HG03045 (cell line): ENCODE results near the gene PIGU.

Experiments used
- ATAC-seq: cut with Tn5 transposase; IDR thresholded peaks from one replicate; pipeline ENCODE4 v1.9.1; 2021; ENCODE audit warnings: mild to moderate bottlenecking, moderate library complexity; ENCODE audit not compliant: unreplicated experiment

Gene PIGU

DNA sequence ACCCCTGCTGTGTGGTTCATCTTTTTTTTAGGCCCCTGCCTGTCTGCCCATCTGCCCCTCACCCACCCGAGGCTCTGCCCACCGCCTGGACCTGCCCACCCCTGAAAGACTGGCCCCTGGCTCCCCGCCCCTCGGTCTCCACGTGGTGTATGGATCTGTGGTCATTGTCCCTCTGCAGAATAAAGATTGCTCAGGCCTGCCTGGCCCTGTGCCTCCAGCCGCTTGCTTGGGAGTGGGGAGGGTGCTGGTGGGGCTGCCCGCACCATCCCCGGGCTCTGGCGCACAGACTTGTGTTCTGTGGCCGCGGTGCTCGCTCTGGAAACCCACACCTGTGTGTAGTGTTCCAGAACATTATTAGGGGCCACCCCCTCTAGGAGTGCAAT lies 116.8 kb downstream of the PIGU start:
- ATAC-seq: no peak

DNA sequence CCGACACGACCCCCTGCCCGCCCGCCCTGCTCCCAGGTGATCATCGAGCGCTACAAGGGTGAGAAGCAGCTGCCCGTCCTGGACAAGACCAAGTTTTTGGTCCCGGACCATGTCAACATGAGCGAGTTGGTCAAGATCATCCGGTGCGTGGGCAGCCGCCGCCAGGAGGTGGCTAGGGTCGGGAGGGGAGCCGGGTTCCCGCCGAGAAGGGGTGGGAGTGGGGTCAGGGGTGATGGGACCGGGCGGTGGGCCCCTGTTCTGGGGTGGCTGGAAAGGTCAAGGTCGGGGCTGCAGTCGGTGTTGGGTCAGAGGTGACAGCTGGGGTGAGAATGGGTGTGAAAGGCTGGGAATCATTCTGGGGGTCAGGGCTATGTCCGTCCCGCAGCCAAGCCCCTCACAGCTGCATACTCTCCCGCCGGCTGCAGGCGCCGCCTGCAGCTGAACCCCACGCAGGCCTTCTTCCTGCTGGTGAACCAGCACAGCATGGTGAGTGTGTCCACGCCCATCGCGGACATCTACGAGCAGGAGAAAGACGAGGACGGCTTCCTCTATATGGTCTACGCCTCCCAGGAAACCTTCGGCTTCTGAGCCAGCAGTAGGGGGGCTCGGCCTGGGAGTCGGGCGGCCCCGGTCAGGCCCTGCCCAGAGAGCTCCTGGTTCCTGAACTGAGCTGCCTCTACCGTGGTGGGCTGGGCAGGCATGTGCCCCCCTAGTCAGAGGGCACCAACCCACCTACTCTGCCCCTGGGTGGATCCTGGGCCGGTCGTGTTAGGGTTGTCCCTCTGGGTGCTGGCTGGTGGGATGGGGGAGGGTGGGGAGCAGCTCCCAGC lies 117.4 kb downstream of the PIGU start:
- ATAC-seq: no peak

DNA sequence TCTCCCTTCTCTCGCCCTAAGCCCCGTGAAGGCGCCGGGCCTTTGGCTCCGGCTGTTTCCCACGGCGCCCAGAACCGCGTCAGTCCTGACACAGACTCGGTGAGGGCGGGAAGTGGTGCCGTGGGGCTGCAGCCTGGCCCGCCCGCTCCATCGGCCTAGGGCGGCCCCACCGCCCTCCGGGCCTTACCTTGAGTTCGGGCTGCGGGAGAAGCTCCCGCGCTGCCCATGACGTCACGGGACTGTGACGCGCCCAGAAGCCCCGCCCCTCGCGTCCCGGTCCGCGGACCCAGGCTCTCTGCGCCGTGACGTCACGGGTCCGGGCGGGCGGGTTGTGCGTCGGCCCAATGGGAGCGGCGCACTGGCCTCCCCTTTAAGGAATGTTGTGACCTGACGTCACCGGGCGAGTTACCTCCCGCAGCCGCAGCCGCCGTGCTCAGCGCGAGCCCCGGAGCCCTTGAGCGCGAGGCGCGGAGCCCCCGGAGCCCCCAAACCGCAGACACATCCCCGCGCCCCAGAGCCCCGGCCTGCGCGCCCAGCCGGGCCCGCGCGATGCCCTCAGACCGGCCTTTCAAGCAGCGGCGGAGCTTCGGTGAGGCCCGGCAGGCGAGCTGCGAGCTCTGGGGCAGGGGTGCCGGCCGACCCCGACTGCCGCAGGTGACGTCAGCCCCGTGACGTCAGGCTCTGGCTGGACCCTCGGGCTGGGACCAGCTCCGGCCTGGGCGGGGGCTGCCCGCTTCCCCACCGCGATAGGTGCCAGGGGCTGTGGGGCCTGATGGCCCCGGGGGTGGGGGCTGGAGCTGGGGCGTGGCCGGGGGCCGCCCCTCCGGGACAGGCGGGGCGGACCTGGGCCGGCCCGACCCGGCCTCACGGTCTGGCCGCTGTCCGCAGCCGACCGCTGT lies 118.3 kb downstream of the PIGU start, which contains the start of gene MAP1LC3A:
TSS of gene MAP1LC3A (plus strand) at position 399 of the 899 bp plus-strand sequence. CDS start at position 550, 151 bp downstream.
- peak; percentile 55 for ATAC-seq

DNA sequence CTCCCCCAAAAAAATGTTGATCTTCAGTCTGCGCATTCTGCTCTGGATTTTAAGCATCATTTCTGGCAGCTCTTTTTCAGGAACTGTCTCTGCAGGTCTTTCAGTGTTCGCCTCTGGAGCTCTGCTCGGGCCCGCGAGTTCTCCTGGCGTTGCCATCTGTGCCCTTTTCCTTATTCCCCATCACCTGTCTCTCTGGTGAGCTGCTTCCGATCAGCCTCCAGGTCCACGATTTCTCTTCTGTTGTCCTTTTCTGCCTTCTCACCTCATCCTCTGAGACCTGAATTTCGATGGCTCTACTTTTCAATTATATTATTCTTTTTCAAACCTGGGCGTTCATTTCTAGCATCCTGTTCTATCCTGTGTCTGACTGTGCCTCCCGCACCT lies 119.0 kb downstream of the PIGU start:
- ATAC-seq: no peak

DNA sequence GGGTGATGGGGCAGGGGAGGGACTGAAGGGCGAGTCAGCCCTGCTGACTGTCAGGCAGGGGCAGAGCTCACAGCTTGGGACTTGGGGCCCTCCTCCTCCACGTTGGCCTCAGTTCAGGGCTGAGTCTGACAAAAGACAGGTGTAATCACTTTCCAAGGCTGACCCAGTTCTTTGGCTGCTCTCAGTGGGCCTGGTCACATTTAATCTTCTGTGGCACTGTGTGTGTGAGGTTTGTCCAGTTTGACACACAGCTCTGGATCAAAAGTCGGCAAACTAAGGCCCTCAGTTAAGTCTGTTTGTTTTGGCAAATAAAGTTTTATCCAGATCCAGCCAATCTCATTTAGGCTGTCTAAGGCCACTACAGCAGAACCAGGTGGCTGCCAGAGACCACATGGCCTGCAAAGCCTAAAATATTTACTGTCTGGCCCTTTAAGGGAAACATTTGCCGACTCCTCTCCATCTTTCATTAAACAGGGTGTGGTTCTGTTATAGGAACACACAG lies 123.5 kb downstream of the PIGU start:
- ATAC-seq: no peak

DNA sequence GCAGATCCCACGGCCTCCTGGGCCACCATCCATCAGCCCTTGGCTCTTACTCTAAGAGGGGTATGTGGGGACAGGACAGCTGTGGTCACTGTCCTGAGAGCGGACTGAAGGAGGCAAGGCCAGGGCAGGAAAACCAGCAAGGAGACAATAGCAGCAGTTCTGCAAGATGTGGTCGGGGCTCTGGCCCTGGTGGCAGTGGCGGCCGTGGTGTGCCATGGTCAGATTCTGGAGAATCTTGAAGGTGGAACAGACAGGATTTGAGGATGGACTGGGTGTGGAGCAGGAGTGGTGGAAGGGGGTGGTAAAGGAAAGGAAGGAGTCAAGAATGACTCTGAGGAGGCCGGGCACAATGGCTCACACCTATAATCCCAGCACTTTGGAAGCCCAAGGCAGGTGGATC lies 124.3 kb downstream of the PIGU start:
- ATAC-seq: no peak

DNA sequence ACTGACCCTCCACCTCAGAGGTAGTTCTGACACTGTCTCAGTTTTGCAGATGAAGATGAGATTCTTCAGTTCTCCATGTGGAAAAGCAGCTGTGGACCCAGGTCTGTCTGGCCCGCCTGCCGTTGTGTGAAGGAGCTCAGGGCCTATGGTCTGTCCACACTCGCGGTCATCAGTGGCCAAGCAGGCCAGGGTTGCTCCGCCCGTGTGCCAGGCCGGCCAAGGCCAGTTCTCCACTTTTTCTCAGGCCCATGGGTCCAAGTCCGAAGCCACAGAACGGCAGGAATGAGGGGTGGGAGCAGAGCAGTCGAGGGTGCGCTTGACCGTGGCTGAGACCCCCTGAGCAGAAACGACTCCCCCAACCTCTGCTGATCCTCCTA lies 127.0 kb downstream of the PIGU start:
- ATAC-seq: no peak

DNA sequence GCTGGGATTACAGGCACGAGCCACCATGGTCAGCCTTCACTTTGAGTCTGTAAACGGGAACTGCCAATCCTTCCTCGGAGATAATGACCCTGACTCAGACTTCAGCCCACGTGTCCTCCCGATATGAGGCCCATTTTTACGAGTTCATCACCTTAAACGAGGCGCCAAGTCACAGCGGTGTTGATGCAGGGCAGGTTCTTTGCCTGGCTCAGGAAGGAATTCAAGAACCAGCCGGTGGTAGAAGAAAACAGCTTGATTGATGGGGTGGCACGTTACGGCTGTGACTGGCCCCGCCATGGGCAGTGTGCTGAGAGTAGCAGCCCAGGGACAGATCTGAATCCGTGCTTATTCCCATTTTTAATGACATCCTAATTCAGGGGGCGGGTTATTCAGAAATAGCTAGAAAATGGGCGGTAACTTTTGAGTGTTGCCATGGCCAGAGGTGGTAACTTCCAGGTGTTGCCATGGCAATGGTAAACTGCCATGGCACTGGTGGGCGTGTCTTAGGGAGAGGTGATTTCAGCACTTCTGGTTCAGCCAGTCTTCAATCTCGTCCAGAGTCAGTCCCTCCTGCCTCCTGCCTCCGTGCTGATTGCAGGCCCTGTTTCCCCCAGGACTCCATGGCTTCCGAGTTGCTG lies 127.5 kb downstream of the PIGU start:
- ATAC-seq: no peak

DNA sequence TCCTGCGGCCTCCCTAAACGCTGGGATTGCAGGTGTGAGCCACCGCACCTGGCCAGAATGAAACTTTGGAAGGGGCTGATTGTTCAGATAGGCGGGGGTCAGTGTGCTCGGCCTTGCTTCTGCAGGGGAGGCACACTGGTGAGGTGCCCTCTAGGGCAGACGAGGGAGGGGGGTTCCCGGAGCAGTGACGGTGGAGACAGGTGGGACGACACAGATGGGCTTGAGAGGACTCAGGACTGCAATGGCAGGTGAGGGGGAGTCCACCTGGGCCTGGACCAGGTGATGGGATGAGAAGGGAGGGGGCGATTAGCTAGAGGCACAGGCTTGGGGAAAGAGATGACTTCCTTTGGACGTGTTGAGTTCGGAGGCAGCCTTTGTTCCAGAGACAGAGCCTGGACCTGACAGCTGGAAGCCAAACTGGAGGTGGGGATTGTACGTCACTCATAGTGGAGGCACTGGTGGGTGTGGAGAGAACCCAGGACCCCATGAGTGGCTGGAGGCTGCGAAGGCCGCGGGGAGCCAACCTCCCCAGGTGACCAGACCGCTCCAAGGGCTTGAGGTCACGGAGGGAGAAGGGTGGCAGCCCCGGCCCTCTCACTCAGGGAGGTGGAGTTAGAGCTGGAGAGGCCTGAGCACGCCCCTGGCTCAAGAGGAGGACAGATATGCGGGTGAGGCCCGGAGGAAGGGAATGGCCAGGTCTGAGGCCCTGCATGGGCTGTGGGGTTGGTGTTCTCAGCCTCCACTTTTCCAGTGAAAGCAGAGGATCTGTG lies 128.9 kb downstream of the PIGU start:
- no peak for ATAC-seq

DNA sequence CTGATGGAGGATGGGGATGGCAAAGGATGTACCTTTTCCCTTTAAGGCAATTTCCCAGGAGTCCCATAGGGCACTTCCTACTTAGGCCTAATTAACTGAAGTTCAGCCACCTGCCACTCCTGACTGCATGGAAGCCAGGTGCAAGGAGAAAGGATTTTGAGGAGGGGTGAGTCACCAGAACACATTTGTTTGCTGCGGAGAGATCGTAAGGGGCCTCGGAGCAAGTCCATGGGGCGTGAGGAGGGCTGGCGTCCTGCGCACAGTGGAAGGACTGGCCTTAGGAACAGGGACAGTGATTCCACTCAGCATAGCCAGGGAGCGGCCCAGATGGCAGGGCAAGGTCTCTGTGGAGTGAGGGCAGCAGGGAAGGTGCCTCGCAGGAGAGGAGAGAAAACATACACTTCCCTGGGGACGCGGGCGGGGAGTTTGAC lies 130.1 kb downstream of the PIGU start:
- ATAC-seq: no peak

DNA sequence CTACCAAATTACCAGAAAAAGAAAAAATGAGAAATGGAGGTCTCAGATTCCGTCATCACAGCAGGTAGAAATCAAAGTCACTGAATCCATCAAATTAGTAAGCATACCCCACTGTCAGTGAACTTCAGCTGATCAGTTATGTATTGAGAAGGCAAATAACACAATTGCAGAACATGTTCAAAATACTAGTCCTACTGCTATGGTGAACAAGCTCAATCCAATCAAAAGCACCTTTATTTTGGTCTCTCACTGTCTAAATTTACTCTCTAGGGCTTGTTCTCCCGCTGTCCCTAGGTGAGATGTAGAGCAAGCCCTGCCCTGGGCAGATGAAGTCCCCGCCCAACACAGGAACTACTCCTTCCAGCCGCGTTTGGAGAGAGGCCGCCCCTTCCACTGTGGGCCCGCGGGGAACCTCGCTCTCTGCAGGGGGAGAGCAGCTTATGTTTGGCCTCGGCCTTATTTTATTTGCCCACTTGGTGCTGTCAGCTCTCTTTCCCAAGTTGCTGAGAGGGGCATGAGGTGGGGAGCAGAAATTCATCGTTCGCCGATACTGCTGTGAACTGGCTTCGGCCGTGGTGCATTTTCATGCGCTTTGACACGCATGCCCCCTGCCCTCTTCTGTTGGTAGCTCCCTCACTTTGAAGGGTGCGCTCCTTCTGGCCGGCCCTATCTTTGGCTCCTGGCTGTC lies 132.6 kb downstream of the PIGU start:
- ATAC-seq: no peak

DNA sequence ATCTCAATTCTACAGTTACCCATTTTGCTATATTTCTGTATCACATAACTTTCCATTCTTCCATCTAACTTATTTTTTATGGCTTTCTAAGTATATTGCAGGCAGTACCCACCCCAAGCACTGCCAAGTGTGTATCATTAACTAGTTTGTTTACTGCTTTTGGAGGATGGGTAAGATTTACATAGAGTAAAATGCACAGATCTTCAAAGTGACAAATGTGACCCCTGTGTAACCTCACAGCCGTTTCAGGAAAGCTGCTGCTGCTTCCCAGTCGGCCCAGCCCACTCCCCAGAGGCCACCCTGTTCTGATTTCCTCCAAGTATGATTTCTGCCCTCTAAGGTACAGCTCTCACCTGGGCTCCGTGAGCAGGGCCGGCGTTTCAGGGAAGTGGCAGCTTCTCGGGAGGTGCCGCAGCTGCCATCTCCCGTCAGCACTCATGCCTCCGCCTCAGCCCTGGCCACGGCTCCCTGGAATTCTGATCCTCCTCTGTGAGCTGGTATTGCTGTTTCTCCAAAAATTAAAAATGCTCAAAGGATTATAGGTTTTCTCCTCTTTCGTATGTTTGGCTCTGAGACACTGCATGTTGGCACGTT lies 133.3 kb downstream of the PIGU start:
- ATAC-seq: no peak

DNA sequence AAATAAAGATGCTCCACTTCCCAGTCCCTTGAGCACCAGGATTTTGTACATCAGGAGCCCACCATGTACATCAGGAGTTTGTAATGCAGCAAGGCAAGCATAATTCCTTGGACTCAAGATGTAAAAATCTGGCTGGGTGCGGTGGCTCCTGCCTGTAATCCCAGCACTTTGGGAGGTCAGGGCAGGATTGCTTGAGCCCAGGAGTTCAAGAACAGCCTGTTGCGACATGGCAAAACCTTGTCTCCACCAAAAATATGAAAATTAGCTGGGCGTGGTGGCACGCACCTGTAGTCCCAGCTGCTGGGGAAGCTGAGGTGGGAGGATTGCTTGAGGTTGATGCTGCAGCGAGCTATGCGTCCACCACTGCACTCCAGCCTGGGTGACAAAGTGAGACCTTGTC lies 134.5 kb downstream of the PIGU start:
- no peak for ATAC-seq

DNA sequence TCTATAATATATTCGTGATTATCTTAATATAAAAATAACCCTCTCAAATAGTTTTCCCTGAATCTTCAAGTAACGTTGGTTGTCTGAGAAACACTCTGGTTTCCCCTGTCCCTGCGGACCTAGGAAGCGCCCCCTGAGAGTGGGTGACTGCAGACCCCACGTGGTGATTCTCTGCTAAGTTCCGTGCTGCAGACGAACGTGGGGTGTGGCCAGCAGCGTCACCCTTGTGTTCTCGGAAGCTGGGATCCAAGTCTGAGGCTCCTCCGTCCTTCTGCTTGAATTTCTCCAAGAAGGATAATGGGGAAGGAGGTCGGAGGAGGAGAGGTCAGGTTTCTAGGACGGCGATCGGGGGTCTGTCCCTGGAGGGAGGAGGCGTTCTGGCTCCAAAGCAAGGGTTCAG lies 135.0 kb downstream of the PIGU start:
- no peak for ATAC-seq

DNA sequence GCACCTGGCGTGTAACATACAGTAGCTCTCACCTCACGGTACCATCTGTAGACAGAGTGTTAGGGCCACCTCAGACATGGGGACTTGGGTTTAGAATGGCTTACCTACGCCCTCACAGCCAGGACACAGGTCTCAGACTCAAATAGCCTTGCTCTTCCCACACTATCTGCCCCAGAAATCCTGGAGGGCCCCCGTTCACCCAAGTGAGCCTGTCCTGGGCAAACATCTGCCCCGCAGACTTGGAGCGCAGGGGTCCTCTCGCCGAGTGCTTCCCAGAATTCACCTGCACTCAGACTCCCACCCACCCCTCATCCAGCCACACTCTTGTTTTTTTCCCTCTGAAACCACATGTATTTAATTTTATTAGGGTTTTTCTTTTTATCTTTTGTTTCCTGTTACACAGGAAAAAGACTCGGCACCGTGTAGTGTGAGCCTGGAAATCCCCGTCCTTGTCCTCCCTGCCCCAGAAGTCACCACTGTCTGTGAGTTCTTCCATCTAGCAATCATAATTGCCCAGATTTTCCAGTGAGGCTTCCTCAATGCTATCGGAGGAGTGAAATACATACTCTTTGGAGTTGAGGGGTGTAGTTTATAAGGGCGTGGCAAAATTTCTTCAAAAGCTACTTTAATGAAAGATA lies 135.5 kb downstream of the PIGU start:
- no peak for ATAC-seq

DNA sequence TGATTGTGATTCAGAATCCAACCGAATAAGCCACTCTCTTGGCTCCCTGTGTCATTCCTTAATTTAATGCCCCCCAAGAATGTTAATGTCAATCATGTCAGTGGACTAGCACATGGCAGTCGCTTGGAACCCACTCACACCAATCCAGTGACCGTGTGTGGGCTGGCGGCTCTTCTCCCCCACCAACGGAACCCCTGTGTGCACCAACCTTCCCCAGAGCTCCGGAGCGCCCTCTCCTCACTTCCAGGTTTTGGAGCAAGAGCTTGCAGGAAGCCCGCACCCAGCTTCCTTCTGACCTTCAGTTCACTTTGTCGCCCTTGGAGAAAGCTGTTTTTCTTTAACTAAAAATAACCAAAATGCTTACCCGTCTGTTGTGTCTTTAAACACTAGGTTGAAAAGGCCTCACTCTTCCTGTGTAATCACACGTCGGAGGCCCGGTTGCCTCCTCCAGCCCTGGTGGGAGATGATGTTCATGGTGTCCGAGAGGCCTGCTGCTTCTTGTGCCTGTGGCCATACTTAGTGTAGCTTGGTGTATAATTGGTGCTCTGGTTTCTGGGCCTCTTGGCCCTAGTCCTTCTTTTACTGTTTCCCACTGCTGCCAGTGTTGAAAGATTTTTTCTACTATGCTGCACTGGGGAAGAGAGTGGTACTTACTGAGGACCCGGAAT lies 136.2 kb downstream of the PIGU start:
- no peak for ATAC-seq

DNA sequence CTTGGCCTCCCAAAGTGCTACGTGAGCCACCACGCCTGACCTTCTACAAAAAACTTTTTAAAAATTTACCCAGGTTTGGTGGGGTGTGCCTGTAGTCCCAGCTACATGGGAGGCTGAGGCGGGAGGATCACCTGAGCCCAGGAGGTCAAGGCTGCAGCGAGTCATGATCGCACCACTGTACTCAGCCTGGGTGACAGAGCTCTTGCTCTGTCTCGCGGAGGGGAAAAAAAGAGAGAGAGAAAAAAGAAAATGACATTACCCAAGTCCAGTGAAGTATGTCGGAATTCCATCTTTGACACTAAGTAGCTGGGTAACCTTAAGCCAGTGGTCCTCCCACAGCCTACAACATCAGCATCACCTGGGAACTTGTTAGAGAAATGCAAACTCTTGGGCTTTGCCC lies 137.1 kb downstream of the PIGU start:
- no peak for ATAC-seq

DNA sequence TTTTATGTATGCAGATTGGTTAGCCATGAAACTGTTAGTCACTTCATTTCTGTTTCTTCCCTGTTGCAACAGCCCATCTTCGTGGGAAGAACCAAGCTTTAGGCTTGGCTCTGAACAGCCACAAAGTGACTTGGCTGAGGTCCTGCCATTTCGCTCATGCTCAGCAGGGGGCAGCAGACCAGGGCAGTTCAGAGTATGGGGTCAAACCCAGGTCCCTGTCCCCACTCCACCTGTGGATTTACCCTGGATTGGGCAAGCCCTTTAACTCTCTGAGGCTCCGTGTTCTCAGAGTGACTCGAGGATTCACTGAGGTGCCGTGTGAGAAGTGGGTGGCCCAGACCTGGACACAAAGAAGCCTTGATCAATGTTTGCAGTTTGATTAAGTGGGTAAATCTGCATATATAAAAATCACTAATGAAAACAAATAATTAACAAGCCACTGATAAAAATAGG lies 138.2 kb downstream of the PIGU start:
- no peak for ATAC-seq
